GDM1 (cell line): Measurements from ENCODE around the gene ELOA2.
A peak's percentile ranks its signal among the peaks of the same experiment; 100 is the strongest.
"Not testable (repeated sequence)": the region's sequence is repeated elsewhere in the genome, so short reads cannot be mapped to it uniquely, and the experiment has no call there.

Experiments
- DNase-seq: peaks from one replicate; lab custom pipeline; 2025; lab: John Stamatoyannopoulos, UW

Gene ELOA2

DNA sequence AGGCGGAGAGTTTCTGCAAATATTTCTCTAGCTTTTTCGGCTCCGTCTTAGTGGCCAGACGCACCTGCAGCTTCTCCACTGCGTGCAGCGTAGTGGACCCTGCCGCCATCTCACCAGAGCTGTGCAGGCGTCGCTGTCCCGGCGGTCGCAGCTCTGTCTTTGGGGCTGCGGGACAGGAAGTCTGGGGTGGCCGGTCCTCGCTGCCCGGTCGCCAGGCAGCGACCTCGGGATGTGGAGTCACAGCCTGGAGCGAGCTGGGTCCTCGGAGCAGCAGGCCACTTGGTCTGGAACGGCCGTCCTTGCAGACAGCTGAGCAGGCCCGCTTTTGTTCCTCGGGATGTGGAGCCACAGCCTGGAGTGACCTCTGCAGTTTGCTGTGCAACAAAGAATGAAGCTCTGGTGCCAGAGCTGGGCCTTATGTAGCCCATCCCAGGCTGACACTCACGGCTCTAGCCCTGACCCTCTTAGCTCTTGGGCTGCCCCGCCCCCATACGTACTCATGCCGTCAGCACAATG lies at the start of gene ELOA2:
ELOA2 (minus strand) TSS at position 466 of the 516 bp plus-strand sequence; CDS start at position 109, 357 bp downstream.
- no peak for DNase-seq

DNA sequence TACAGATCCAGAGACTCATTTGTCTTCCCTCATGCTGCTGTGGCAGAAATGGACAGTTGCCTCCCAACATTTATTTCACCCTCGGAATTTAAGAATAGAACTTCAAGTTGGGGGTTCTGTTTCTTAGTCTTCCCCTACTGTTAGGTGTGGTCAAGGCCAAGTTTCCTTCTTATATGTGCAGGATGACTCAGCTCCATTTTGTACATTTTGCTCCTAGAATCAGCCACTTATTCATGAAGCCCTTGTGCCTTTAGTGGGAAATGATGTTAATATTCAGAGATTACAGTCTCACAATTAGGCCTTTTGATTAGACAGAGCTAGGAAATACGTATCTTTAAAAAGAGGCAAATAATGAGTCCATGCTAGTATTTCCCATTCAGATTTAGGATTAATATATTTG lies 46.2 kb upstream of the ELOA2 start:
- no peak for DNase-seq

DNA sequence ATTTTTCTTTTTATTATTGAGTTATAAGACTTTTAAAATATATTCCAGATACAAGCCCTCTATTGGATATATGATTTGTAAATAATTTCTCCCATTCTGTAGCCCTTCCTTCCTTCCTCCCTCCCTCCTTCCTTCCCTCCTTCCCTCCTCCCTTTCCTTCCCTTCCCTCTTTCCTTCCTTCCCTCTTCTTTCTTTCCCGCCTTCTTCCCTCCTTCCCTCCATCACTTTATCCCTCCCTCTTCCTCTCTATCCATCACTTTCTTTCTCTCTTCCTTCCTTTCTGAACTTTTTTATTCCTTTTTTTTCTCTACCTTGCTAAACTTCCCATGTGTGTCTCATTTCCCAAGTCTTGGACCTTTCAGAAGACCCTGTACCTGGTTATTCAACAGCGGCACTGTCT lies 45.5 kb upstream of the ELOA2 start:
- DNase-seq, result no peak

DNA sequence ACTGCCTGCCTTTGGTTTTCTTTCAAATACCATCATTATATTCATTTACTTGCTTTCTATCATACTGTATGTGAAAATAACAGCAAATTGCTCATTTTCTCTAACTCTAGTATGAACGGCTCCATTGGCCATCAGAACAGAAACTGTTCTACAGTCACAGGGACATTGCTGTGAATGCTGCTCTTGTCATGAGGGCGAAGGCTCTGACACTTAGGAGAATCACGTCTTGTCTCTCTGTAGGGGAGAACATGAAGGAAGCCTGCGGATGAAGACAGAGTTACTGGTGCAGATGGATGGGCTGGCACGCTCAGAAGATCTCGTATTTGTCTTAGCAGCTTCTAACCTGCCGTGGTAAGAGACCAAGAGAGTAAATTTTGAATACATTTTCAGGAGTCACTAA lies 41.7 kb upstream of the ELOA2 start:
- no peak for DNase-seq

DNA sequence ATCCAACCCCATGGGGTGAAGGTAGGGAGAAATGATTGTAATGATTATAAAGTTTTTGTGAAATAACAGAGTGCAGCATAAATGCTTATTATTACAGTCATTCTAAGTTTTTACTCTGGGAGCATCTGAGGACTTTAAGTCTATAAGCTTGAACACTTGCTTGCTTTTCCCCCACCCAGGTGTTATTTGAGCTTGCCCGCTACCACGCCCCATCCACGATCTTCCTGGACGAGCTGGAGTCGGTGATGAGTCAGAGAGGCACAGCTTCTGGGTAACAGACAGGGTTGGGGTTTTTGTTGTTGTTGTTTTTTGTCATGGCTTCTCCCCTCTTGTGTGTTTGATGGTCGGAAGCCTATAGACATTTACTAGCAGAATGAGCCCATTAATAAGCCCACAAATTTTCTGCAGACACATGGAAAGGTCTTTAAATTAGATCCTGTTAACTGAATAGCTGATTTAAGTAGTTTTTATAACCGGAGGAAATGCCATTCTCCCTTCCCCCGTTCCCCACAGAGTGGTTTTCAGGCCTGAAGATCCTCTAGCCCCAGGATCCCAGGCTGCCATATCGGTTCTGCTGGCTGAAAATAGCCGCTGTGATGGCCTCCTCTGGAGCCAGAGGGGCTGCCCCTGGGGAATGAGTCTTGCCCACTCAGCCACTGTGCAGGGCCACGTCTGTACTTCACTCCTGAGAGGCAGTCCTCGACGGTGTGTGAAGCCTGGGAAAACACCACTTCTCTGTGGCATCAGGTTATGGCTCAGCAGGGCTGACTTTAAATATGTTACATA lies 39.9 kb upstream of the ELOA2 start:
- no peak for DNase-seq

DNA sequence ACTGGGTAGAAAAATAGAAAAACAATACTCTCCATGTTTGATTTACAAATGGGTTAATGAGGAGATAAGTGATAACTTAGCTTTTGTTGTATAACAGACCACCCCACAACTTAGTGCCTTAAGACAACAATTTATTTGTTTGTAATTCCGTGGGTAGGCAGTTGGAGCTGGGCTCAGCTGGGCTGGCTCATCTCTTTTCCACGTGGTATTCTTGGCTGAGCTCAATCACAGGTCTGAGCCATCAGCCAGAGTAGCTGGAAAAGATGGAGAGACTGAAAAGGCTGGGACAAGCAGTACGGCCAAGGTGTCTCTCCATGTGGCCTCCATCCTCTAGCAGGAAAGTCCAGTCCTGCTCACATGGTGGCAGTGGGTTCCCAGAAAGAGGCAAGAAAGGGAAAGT lies 32.2 kb upstream of the ELOA2 start:
- DNase-seq, result no peak

DNA sequence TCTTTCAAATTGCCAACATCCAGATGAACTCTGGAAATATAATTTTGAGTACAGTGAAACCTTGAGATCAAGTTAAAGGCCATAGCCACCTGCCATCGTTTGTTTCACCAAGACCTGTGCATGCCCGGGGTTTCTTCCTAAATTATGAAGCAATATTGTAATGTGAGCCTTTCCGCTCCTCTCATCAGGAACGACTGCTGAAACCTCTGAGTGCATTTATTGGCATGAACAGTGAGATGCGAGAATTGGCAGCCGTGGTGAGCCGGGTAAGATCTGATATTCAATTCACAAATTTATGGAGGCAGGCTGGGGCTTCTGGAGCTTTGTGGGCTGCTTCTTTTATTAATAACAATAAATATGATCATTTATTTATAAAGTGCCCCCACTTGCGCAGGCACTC lies 27.7 kb upstream of the ELOA2 start:
- DNase-seq, result no peak

GRCh38 chr18:47062471-47062870 lies 27.1 kb upstream of the ELOA2 start:
- DNase-seq, result peak; percentile 52

GRCh38 chr18:47054369-47054768 lies 18.9 kb upstream of the ELOA2 start:
- DNase-seq, result no peak

- DNase-seq, result no peak
Observed at GRCh38 chr18:47050468-47050867, 15.0 kb upstream of the ELOA2 start.

- DNase-seq, result no peak
Observed at GRCh38 chr18:47040982-47041381, 5.6 kb upstream of the ELOA2 start.

- no peak for DNase-seq
Observed at GRCh38 chr18:47036927-47037578, 1.6 kb upstream of the ELOA2 start.

- DNase-seq, result no peak
Observed at GRCh38 chr18:47036298-47036874, 965 bp upstream of the ELOA2 start.

DNA sequence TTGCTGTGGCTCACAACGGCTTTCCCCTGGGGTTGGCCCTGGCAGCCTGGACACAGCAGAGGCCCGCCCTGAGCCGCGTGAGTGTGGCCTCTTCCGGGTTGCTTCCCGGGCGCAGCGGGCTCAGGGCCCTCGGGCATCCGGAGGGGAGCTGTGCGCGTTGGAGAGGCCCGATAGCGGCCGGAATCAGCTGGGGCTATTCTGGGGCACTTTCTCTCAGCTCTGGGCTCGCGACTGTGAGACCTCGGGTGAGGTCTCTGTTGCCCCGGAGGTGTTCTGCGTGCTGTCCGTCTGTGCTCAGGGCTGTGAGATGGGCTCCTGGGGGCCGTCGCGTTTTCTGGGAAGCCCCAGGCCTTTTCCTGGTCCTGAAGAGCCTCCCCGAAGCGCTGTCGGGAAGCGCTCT lies 830 bp downstream of the ELOA2 start:
- DNase-seq, result not testable (repeated sequence)

DNA sequence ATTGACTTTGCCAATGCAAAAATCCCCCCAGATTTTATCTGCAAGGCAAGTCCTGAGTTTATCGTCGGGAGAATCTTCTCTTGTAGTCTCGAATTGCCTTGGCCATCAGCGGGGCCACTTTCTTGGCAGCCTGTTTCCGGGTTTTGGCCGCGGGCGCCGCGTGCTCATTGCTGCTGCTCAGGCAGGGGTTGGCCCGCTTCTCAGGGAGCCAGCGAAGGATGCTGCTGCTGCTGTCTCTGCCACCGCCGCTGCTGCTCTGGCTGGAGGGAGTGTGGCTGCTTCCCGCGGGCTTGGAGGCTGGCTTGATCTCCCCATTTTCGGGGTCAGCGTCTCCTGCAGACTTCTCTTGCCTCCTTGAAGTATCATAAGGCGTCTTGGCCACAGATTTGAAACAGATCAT lies 2.5 kb downstream of the ELOA2 start:
- no peak for DNase-seq

DNA sequence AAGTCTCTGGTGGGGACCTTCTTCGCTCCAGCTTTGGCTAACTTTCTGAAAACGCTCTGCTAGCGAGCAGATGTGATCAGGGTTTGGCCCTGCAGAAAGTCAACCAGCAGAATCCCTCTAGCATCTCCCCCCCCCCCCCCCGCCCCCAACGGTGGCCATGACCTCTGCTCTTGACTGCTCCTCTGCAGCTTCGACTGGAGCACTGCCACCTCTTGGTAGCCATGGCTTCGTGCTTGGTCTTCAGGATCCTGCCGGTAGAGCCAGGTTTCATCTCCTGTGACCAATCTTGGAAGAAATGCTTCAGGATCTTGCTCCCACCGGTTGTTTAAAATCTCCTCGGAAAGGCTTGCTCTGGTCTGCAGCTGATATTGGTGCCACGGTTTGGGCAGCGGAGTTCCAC lies 4.5 kb downstream of the ELOA2 start:
- not testable (repeated sequence) for DNase-seq

- not testable (repeated sequence) for DNase-seq
Observed at GRCh38 chr18:47029684-47030353, 5.6 kb downstream of the ELOA2 start.

GRCh38 chr18:47028738-47029137 lies 6.7 kb downstream of the ELOA2 start:
- DNase-seq, result not testable (repeated sequence)

DNA sequence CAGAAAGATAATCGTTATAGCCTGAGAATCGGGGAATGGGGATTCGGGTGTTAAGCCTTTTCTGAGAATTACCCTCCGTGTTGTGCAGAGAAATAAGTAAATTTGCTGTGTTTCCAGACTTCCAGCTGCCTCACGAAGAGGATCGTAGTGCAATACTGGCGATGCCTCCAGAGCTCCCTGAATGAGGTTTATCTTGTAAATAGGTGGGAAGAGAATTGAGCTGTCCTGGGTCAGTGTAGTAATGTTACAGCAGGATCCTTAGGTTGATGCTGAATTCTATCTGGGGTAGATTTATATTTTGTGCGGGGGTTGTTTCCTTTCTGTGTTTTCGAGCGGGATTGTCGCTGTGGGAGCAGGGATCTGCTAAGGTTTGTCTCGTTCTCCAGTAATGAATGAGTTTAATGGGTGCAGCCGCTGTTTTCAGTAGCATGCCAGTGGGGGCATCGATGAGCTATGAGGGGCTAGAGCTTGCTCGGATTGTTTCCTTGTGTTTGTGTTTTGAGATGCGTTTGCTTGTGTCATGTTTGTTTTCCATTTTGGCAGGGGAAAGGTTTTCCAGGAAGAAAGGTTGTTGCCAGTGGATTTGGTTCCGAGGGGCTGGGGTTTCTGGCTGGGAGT lies 9.8 kb downstream of the ELOA2 start:
- not testable (repeated sequence) for DNase-seq

GRCh38 chr18:47023769-47024465 lies 11.5 kb downstream of the ELOA2 start:
- not testable (repeated sequence) for DNase-seq

DNA sequence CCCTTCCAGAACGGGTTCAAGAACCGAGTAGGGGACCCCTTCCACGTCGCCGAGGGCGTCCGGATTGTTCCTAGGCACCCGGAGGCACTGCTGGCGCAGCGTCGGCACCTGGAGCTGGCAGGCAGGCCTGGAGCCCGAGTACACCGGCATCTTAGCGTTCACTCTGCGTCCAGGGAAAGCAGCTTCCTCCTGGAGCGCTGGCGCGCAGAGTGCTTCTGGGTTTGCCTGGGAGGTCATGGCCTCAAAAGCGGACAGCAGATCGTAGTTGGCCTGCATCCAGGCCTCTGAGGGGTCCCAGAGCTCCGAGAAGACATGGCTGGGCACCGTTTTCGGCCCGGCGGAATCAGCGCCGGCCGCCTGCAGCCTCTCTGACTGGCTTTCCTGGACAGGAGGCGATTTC lies 12.6 kb downstream of the ELOA2 start:
- DNase-seq, result not testable (repeated sequence)
